Measurements from ENCODE around the gene MSL3.

The MSL3 gene

DNA sequence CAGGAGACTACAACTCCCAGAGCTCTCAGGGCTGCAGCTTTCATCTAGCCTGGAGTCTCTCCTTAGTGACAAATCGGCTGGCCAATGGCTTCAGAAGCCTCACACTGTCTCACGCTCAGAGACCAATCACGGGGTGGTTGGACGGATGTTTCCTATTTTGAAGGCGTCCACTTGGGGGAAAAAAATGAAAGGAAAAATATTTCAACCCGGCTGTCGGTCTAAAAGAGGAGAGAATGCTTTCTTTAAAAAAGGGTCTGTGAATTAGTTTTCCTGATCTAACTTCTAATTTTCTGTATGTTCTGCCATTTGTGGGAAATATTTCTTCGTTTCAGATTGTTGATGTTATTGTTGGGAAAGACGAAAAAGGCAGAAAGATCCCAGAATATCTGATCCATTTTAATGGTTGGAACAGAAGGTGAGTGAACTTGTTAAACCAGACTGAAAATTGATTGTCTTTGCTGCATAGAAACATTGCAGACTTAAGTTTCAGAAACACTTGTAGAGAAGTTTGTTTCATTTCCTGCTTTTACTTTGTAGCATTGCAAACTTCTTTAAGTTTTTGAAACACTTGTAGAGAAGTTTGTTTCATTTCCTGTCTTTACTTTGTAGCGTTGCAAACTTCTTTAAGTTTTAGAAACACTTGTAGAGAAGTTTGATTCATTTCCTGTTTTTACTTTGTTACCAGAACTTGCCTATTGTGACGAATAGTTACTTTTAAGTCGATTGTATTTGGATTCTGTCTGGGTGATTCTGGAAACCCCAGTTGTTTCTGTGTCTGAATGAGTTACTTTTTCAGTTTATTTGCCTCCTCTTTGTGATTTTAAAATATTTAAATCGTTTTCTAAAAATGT lies 1.6 kb downstream of the MSL3 start:
- peak overlapping the region; percentile 84 for H3K27ac ChIP-seq
- no peak for TF ChIP-seq ZFX (IDR thresholded peaks at IDR 0.05; ENCODE audit: borderline replicate concordance)
- TF ChIP-seq, protein P1, sequence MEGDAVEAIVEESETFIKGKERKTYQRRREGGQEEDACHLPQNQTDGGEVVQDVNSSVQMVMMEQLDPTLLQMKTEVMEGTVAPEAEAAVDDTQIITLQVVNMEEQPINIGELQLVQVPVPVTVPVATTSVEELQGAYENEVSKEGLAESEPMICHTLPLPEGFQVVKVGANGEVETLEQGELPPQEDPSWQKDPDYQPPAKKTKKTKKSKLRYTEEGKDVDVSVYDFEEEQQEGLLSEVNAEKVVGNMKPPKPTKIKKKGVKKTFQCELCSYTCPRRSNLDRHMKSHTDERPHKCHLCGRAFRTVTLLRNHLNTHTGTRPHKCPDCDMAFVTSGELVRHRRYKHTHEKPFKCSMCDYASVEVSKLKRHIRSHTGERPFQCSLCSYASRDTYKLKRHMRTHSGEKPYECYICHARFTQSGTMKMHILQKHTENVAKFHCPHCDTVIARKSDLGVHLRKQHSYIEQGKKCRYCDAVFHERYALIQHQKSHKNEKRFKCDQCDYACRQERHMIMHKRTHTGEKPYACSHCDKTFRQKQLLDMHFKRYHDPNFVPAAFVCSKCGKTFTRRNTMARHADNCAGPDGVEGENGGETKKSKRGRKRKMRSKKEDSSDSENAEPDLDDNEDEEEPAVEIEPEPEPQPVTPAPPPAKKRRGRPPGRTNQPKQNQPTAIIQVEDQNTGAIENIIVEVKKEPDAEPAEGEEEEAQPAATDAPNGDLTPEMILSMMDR (IDR thresholded peaks at IDR 0.05): no peak

DNA sequence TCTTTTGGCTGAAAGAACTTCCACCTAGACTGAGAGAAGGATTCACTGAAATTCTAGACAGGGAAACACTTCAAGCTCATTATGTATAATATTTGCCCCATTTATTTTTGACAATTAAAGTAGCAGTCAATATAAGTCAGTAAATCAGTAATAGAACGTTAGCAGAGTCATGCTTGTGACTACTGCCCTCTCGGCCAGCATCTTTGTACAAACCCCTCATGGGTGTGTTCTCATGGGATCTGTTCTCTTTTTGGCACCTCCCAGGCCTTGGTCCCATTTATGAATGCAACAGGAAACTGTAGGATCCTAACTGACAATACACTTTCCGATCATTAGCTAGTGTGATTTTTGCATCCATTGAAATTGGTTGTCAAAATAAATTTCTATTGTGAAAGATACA lies 2.9 kb downstream of the MSL3 start:
- H3K27ac ChIP-seq: no peak overlapping the region

DNA sequence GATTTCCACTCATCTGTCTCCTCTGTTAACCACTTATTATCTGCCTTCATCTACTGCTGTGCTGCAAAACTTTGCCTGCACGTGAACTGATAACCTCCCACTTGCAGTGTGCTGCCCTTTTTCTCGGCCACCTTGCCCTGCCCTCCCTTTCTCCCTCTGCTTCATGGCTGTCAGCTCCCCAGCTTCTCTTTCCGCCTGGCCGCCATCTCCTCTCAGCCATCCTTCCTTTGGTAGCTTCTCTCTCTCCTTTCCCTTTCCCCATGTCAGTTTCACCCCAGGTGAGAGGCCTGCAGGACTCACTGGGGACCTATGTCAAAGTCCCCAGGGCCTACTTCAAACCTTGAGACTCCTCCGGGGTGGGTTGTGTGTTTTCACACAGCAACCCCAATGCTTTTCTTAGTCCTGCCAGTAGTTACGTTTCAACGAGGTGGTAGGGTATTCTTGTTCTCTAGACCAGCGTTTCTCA lies 6.6 kb downstream of the MSL3 start:
- TF ChIP-seq ZFX (IDR thresholded peaks at IDR 0.05; ENCODE audit: borderline replicate concordance): no peak
- TF ChIP-seq, protein P1 (IDR thresholded peaks at IDR 0.05): no peak

More for the DNA sequence above, 2.9 kb downstream of the MSL3 start:
- TF ChIP-seq, protein P1 (IDR thresholded peaks at IDR 0.05): no peak
- TF ChIP-seq ZFX (IDR thresholded peaks at IDR 0.05; ENCODE audit: borderline replicate concordance): no peak

DNA sequence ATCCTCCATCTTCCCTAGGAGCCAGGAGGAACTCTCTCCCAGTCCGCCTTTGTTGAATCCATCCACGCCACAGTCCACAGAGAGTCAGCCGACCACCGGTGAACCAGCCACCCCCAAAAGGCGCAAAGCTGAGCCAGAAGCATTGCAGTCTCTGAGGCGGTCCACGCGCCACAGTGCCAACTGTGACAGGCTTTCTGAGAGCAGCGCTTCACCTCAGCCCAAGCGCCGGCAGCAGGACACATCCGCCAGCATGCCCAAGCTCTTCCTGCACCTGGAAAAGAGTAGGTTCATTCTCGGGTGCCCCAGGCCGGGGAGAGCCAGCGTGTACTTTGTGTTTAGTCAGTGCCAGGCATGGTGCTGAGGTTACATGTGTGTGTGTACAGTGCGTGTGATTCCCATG lies 7.4 kb downstream of the MSL3 start:
- no peak overlapping the region for H3K27ac ChIP-seq
- no peak for TF ChIP-seq ZFX (IDR thresholded peaks at IDR 0.05; ENCODE audit: borderline replicate concordance)
- TF ChIP-seq, protein P1 (IDR thresholded peaks at IDR 0.05): no peak

More for the DNA sequence above, 6.6 kb downstream of the MSL3 start:
- no peak overlapping the region for H3K27ac ChIP-seq

DNA sequence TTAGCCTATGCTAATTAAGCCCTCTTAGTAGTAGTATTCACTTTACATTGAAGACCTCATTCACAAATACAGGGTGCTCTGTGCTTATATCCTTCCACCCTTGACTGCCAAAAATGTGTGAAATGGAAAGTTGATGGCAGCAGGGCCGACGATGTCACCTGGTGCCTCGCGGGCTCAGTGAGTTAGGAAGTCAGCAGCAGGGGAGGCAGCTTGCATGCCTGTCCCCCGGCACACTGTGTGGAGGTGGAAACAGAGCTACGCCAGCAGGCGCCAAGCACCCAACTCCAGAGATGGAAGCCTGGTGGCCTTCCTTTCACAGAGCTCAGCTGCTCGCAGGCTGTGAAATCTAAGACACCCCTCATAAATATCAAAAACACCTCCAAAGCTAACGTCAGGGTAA lies 8.4 kb downstream of the MSL3 start:
- no peak for TF ChIP-seq ZFX (IDR thresholded peaks at IDR 0.05; ENCODE audit: borderline replicate concordance)
- TF ChIP-seq, protein P1 (IDR thresholded peaks at IDR 0.05): no peak
- no peak overlapping the region for H3K27ac ChIP-seq

DNA sequence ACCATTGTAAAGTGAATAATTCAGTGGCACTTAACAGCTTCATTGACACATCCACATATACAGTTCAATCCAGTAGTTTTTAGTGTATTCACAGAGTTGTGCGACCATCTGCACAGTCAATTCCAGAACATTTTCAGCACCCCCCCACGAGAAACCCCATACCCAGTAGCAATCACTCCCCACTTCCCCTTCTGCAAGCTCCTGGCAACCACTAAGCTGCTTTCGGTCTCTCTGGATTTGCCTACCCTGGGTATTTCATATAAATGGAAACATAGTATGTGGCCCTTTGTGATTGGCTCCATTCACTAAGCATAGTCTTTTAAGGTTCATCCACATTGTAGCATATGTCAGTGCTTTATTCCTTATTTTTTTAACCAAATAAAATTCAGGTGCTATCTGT lies 10.0 kb downstream of the MSL3 start:
- H3K27ac ChIP-seq: no peak overlapping the region

More for the DNA sequence above, 10.0 kb downstream of the MSL3 start:
- TF ChIP-seq ZFX (IDR thresholded peaks at IDR 0.05; ENCODE audit: borderline replicate concordance): no peak
- TF ChIP-seq, protein P1 (IDR thresholded peaks at IDR 0.05): no peak

Measured in 22Rv1 (cell line).